Glomerular visceral epithelial cell (primary cell): ENCODE data around the gene MIA3.
"Not testable (repeated sequence)": the region's sequence is repeated elsewhere in the genome, so short reads cannot be mapped to it uniquely, and the experiment has no call there.

Source experiments
- DNase-seq: peaks from one replicate; pipeline ENCODE4 v3.0.0-alpha.2; 2016; ENCODE audit errors: extremely low spot score

Gene MIA3

GRCh38 chr1:222618001-222618879, at the start of gene MIA3:
Gene MIA3 (plus strand): TSS chr1:222618097. CDS start chr1:222618111, 14 bp downstream.
- peak; percentile 19 for DNase-seq

GRCh38 chr1:222570837-222571236, 47.1 kb upstream of the MIA3 start:
- no peak for DNase-seq

GRCh38 chr1:222579316-222579715, 38.6 kb upstream of the MIA3 start:
- DNase-seq = no peak

GRCh38 chr1:222582099-222582774, 35.7 kb upstream of the MIA3 start:
- peak; percentile 60 for DNase-seq

GRCh38 chr1:222583079-222583478, 34.8 kb upstream of the MIA3 start:
- DNase-seq = no peak

- DNase-seq = no peak
Observed at GRCh38 chr1:222586842-222587241, 31.1 kb upstream of the MIA3 start.

- DNase-seq = no peak
Observed at GRCh38 chr1:222588135-222588534, 29.8 kb upstream of the MIA3 start.

GRCh38 chr1:222589462-222590302, 28.2 kb upstream of the MIA3 start, which contains the start of gene TAF1A:
Gene TAF1A (minus strand): TSS chr1:222589933.
- peak; percentile 85 for DNase-seq

- DNase-seq = no peak
Observed at GRCh38 chr1:222592171-222592570, 25.7 kb upstream of the MIA3 start.

- no peak for DNase-seq
Observed at GRCh38 chr1:222594789-222595188, 23.1 kb upstream of the MIA3 start.

GRCh38 chr1:222596696-222597095, 21.2 kb upstream of the MIA3 start:
- DNase-seq = no peak

- no peak for DNase-seq
Observed at GRCh38 chr1:222600281-222600680, 17.6 kb upstream of the MIA3 start.

GRCh38 chr1:222601257-222601656, 16.6 kb upstream of the MIA3 start:
- DNase-seq = no peak

GRCh38 chr1:222606757-222607156, 11.1 kb upstream of the MIA3 start:
- no peak for DNase-seq

GRCh38 chr1:222609111-222609510, 8.8 kb upstream of the MIA3 start:
- DNase-seq = not testable (repeated sequence)

- DNase-seq = no peak
Observed at GRCh38 chr1:222610728-222611127, 7.2 kb upstream of the MIA3 start.

GRCh38 chr1:222613627-222614026, 4.3 kb upstream of the MIA3 start:
- DNase-seq = no peak

- DNase-seq = peak; percentile 28
Observed at GRCh38 chr1:222616525-222616924, 1.4 kb upstream of the MIA3 start.

GRCh38 chr1:222617367-222617951, 438 bp upstream of the MIA3 start:
- DNase-seq = peak; percentile 98

GRCh38 chr1:222618880-222619596, 1.1 kb downstream of the MIA3 start:
- peak; percentile 43 for DNase-seq

- DNase-seq = no peak
Observed at GRCh38 chr1:222620566-222620965, 2.7 kb downstream of the MIA3 start.
